GM21390 (cell line): ENCODE measurements around the gene ITGB3.
"Not testable (repeated sequence)": the region's sequence is repeated elsewhere in the genome, so short reads cannot be mapped to it uniquely, and the experiment has no call there.

Experiments
- ATAC-seq: cut with Tn5 transposase; IDR thresholded peaks from one replicate; pipeline ENCODE4 v1.9.1; 2021; ENCODE audit not compliant: unreplicated experiment

The ITGB3 gene

GRCh38 chr17:47222047-47222446, 31.6 kb upstream of the ITGB3 start:
- no peak for ATAC-seq

GRCh38 chr17:47223007-47223406, 30.6 kb upstream of the ITGB3 start:
- no peak for ATAC-seq

- ATAC-seq, result no peak
Measured at GRCh38 chr17:47223460-47223859, 30.2 kb upstream of the ITGB3 start.

DNA sequence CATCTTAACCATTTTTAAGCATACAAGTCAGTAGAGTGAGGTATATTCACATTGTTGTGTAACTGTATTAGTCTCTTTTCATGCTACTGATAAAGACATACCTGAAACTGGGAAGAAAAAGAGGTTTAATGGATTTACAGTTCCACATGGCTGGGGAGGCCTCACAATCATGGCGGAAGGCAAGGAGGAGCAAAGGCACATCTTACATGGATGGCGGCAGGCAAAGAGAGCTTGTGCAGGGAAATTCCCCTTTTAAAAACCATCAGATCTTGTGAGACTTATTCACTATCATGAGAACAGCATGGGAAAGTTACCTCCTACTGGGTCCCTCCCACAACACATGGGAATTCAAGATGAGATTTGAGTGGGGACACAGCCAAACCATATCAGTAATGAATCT, 29.6 kb upstream of the ITGB3 start:
- ATAC-seq, result not testable (repeated sequence)

DNA sequence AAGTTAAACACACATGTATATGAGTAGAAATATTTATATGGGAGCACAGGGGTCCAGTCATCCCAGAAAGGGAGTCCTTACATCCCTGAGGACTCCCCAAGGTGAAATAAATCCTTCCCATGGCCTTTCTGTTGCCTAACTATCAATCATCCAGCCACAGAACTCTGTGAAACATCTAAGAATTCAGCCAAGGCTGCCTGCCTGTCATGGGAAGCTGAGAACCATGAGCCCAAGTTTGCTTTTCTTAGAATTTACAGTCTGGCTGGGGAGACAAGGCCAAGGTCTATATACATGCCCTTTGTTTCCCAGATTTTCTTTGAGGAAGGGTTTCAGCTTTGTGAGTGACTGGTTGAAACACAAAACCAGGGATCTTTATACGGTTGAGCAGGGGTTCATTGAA, 28.7 kb upstream of the ITGB3 start:
- ATAC-seq, result no peak

DNA sequence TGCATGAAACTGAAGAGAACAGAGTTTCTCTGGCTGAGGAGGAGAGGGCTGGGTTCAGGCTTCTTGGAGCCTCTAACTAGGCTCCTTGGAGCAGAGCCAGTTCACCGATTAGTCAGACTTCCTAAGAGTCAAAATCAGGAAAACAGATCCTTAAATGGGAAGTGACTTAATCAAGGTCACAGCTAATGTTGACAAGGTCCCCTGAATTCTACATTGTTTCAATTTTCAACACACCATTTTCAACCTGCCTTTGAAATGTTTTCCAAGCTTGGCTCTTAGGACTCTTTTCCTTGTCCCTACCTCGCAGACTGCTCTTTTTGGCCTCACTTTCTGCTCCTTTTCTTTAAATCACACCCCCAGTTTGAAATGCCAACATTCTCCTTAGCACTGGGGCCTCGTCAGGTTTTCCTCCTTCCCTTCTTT, 28.2 kb upstream of the ITGB3 start:
- no peak for ATAC-seq

DNA sequence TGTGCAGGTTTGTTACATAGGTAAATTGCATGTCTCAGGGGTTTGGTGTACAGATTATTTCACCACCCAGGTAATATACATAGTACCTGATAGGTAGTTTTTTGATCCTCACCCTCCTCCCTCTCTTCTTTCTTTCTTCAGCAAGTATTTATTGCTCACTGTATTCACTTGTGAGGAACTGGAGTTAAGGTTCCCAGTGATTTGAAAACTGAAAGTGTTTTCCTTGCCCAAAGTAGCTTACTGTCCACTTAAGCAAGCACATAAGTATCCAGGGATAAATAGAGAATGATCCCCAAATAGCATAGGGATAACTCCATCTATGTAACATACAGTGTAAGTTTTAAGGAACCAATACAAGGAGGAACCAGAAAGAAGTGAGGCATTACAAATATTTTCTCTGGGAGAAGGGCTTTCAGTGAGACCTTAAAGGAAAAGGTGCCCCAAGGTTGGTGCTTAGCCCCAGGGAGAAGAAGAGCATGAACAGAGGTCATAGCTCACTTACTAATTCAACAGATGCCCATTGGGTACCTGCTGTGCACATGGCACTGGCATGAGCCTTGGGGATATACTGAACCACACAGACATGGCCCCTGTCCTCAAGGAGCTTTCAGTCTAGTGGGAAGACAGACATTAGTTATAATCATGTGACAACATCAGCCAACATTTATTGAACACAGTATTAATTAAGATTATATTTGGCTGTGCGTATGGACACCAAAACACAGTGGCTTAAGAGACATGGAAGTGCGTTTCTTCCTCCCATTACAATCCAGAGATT, 27.5 kb upstream of the ITGB3 start:
- ATAC-seq, result no peak

DNA sequence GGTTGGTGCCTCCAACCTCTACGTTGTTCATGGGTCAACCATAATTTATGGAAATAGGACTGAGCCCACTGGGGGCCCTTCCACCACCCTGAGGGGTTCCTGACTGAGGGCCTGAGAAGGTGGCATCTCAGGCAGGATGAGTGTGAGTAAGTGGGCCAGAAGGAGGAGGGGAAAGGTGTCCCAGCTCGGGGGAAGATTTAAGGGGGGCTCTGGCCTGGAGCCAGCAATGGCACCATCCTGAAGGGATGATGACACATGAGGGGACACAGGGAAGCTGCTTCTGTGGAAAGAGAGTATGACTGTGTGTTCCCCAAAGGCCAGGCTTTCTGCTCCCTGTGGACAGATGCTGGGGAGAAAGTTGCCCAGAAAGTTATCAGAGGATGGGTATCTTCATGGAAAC, 25.8 kb upstream of the ITGB3 start:
- ATAC-seq, result no peak

- no peak for ATAC-seq
Measured at GRCh38 chr17:47229535-47230443, 23.8 kb upstream of the ITGB3 start.

DNA sequence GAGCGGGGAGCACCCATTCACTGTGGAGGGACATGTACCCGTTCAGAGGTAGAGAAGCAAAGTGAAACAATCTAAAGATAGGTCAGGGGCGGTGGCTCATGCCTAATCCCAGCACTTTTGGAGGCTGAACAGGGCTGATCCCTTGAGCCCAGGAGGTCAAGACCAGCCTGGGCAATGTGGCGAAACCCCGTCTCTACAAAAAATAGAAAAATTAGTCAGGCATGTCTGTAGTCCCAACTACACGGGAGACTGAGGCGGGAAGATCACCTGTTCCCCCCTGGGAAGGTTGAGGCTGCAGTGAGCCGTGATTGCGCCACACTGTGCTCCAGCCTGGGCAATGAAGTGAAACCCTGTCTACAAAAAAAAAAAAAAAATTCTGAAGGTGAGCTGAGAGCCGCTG, 22.8 kb upstream of the ITGB3 start:
- ATAC-seq, result no peak

DNA sequence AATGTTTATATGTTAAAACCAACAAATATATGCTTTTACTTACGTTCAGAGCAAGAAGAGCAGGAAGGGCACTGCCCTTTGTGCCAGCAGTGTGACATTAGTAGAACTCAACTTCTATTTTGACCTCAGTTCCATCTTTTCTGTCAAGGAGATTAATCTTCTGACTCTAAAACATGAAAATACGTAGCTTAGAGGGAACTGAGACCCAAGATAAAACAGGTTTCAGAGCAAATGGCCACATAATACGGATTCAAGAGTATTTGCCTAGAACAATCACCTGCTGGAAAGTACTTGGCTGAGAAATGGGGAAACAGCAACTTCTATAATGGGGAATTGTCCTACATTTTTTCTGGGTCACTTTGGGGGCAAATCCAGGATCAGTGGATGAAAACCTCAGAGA, 22.3 kb upstream of the ITGB3 start:
- ATAC-seq, result no peak

- ATAC-seq, result no peak
Measured at GRCh38 chr17:47231866-47232265, 21.8 kb upstream of the ITGB3 start.

GRCh38 chr17:47232465-47232864, 21.2 kb upstream of the ITGB3 start:
- no peak for ATAC-seq

GRCh38 chr17:47235506-47235905, 18.1 kb upstream of the ITGB3 start:
- no peak for ATAC-seq

DNA sequence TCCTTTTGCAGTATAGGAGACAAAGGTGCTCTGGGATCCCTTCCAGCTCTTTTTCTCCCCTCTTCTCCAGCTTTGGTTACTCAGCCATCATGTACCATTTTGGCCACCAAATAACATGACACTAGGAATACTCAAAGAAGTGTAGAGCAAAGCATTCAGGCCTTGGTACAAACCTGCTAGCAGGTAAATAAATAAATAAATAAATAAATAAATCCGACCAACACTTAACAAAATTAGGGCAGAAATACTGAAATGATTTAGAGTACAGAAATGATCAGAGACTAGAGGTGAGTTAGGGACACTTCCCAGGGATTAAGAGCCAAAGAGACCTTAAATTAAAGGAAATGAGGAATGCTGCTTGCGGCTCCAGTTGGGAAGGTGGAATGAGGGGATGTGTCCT, 17.7 kb upstream of the ITGB3 start:
- no peak for ATAC-seq

DNA sequence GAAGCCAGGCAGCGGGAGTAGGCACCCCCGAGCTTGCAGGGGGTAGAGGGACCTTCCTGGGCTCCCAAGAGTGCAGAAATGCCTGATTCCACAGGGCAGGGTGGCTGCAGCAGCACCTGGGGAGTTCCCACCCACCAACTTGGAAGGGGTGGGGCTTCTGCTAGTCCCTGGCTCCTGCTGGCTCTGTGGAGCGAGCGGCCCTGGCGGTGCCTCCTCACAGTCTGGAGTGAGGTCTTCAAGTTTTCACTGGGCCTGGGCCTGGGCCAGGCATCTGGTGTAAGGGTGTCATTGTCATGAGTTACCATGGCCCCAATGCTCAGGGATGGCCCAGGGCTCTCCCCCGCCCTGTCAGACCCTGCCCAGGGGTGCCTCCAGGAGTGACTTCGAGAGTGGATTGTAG, 15.8 kb upstream of the ITGB3 start:
- ATAC-seq, result no peak

GRCh38 chr17:47238321-47239010, 15.2 kb upstream of the ITGB3 start:
- ATAC-seq, result no peak

- no peak for ATAC-seq
Measured at GRCh38 chr17:47239619-47239966, 14.0 kb upstream of the ITGB3 start.

DNA sequence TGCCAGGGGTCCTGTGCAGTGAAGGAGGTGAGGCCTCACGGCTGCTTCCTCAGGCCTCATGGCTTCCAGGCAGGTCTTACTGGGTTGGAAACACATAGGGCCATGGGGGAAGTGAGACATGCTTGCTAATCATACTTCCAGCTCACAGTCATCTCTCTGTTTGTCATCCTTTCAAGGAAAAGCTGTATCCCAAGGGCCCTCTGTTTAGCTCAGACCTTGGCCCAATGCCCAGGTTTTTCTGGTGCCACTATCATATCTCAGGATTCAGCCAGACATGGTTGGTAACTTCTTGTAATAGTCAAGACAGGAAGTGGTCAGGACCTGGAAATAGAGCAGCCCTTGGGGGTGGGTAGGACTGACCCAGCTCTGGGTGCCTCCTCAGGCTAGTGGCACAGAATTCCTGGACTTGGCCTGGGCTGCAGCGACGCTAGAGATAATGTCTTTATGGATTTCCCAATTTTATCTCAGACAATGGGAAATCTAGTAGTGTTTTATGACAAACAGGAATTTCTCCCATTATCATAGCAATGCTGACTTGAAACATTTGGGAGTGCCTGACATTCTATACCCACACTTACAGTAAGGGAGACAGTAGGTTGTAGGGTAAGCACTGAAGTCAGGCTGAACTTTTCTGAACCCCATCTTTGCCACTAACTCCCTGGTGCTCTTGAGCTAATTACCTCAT, 13.5 kb upstream of the ITGB3 start:
- ATAC-seq, result no peak

DNA sequence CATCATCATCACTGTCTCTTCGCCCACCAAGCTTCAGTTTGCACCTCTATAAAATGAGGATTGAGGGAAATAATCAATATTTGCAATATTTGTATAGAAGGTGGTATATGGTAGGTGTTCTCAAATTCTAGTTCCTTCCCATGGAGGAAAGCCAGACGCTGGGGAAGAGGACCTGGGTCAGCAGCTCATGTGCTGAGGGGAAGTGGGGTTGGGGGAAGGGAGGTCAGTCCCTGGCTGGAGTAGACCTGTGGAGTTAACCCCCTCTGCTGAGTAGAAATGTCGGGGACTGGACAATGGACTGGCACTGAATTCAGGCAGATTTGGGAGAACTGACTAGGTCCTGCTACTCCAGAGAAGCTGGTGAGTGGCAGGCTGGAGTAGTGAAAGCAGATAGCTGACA, 12.8 kb upstream of the ITGB3 start:
- no peak for ATAC-seq

- ATAC-seq, result no peak
Measured at GRCh38 chr17:47242648-47243047, 11.0 kb upstream of the ITGB3 start.
